AG09319 (cell line): ENCODE results near the gene BCAS3.

Source experiments
- DNase-seq: peaks from one replicate; pipeline ENCODE4 v3.0.0-alpha.2; 2010; ENCODE audit warnings: low read depth; ENCODE audit errors: extremely low read depth
- CTCF ChIP-seq: IDR thresholded peaks from 2 replicates; pipeline ENCODE4 v1.5.1; 2011; ENCODE audit warnings: low read depth, mild to moderate bottlenecking, inconsistent platforms, low read length, moderate library complexity

BCAS3 gene

GRCh38 chr17:61283043-61283442, 605.4 kb downstream of the BCAS3 start:
- TF ChIP-seq CTCF = no peak
- DNase-seq = no peak

GRCh38 chr17:61284174-61284573, 606.5 kb downstream of the BCAS3 start:
- DNase-seq = no peak
- no peak for TF ChIP-seq CTCF

GRCh38 chr17:61284746-61285145, 607.1 kb downstream of the BCAS3 start:
- no peak for TF ChIP-seq CTCF
- DNase-seq = no peak

GRCh38 chr17:61285526-61286320, 608.1 kb downstream of the BCAS3 start:
- DNase-seq = no peak
- no peak for TF ChIP-seq CTCF

- DNase-seq = no peak
- TF ChIP-seq CTCF = no peak
Observed at GRCh38 chr17:61286449-61286848, 608.8 kb downstream of the BCAS3 start.

- no peak for DNase-seq
- no peak for TF ChIP-seq CTCF
Observed at GRCh38 chr17:61289408-61290385, 612.0 kb downstream of the BCAS3 start.
